ENCODE results near the gene PRKCZ.
A peak's percentile ranks its signal among the peaks of the same experiment; 100 is the strongest.
"Not testable (repeated sequence)": the region's sequence is repeated elsewhere in the genome, so short reads cannot be mapped to it uniquely, and the experiment has no call there.

PRKCZ gene

GRCh38 chr1:2121101-2121691 lies 71.0 kb downstream of the PRKCZ start:
- no peaks in the 10 kb centered on the region for H3K27me3 Mint-ChIP-seq
- H3K36me3 Mint-ChIP-seq: peaks cover 10 to 24% of the 10 kb centered on the region in 2 donors
- H3K4me1 Mint-ChIP-seq: peaks cover 22 to 50% of the 10 kb centered on the region in 2 donors
- peak overlapping the region; percentile 36 to 38 for H3K4me3 Mint-ChIP-seq
- no peak for ATAC-seq (replicated peaks)
- peaks cover 7 to 11% of the 10 kb centered on the region in 2 donors for H3K9me3 Mint-ChIP-seq
- peak overlapping the region; percentile 85 for H3K27ac Mint-ChIP-seq
- DNase-seq: no peak

- Mint-ChIP-seq H3K4me1 (peaks cover 27 to 56% of the 10 kb centered on the region in 2 donors), H3K27ac (peak overlapping the region; percentile 85), H3K36me3 (peaks cover 10 to 24% of the 10 kb centered on the region in 2 donors), H3K4me3 (peak overlapping the region in 1 of 2 donors; percentile 38), H3K9me3 (peaks cover 7 to 11% of the 10 kb centered on the region in 2 donors)
- not testable (repeated sequence) for ATAC-seq (replicated peaks); DNase-seq; H3K27me3 Mint-ChIP-seq
Measured at GRCh38 chr1:2121794-2122193, 71.6 kb downstream of the PRKCZ start.

- no peak overlapping the region for H3K4me3 Mint-ChIP-seq
- peak overlapping the region; percentile 57 for H3K27ac Mint-ChIP-seq
- no peak for ATAC-seq (replicated peaks)
- H3K4me1 Mint-ChIP-seq: peaks cover 32 to 51% of the 10 kb centered on the region in 2 donors
- H3K27me3 Mint-ChIP-seq: no peaks in the 10 kb centered on the region
- H3K36me3 Mint-ChIP-seq: peaks cover 7 to 15% of the 10 kb centered on the region in 2 donors
- no peak for DNase-seq
- H3K9me3 Mint-ChIP-seq: peaks cover 4 to 6% of the 10 kb centered on the region in 2 donors
Measured at GRCh38 chr1:2124446-2125198, 74.4 kb downstream of the PRKCZ start.

DNA sequence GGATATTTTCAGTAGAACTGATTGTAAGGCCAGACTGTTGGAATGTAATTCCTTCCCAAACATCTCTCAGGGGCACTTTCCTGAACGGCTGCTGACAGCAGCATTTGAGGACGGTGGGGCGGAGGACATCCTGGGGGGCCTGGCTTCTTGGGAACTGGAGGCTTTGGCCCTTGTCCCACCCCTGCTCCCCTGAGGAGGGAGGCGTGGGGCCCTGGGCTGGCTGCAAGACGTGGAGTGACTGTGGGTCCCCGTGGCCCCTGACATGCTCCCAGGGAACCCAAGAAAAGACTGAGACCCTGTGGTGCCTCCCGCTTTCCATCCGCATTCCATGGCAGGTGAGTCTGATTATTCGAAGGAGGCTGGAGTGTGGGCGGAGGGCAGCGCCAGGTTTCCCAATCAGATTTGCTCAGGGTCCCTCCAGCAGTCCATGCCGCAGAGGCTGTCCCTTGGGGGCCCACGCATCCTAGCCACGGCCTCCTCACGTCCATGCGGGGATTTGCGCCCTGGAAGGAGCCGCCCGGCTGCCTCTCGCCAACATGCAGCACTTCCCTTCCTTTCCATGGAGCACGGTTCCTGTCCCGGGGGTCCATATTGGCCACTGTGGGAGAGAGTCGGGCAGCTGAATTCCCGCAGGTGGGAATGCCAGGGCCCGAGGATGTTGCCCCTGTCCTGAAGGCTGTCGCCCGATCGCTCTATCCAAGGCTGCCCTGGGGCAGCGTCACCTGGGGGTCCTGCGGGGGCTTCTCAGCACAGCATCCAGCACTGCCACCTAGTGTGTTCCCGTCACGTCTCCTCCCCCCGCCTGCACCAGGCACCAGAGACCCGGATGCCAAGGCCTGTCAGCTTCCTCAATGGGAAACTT lies 75.4 kb downstream of the PRKCZ start:
- no peak for ATAC-seq (replicated peaks)
- Mint-ChIP-seq H3K4me1 (peaks cover 32 to 48% of the 10 kb centered on the region in 2 donors), H3K27ac (peak overlapping the region; percentile 81), H3K36me3 (peaks cover 4 to 8% of the 10 kb centered on the region in 2 donors), H3K9me3 (peaks cover 3 to 6% of the 10 kb centered on the region in 2 donors), H3K4me3 (no peak overlapping the region), H3K27me3 (no peaks in the 10 kb centered on the region)
- DNase-seq: no peak

GRCh38 chr1:2126331-2127186 lies 76.3 kb downstream of the PRKCZ start:
- peak overlapping the region; percentile 98 for H3K27ac Mint-ChIP-seq
- no peaks in the 10 kb centered on the region for H3K27me3 Mint-ChIP-seq
- ATAC-seq (replicated peaks) (peak; percentile 79 to 80), DNase-seq (no peak)
- peaks cover 29 to 51% of the 10 kb centered on the region in 2 donors for H3K4me1 Mint-ChIP-seq
- H3K36me3 Mint-ChIP-seq: peaks cover under 1 to 2% of the 10 kb centered on the region in 2 donors
- H3K9me3 Mint-ChIP-seq: peaks cover 0 to under 1% of the 10 kb centered on the region in 2 donors
- peak overlapping the region; percentile 84 to 85 for H3K4me3 Mint-ChIP-seq

- H3K4me3 Mint-ChIP-seq: peak overlapping the region; percentile 84 to 85
- peak; percentile 36 for DNase-seq
- H3K4me1 Mint-ChIP-seq: peaks cover 28 to 55% of the 10 kb centered on the region in 2 donors
- H3K27me3 Mint-ChIP-seq: no peaks in the 10 kb centered on the region
- peak overlapping the region; percentile 98 for H3K27ac Mint-ChIP-seq
- H3K9me3 Mint-ChIP-seq: no peaks in the 10 kb centered on the region
- ATAC-seq (replicated peaks): peak; percentile 83 to 86
- H3K36me3 Mint-ChIP-seq: peaks cover 0 to 2% of the 10 kb centered on the region in 2 donors
Measured at GRCh38 chr1:2127187-2128145, 77.3 kb downstream of the PRKCZ start.

DNA sequence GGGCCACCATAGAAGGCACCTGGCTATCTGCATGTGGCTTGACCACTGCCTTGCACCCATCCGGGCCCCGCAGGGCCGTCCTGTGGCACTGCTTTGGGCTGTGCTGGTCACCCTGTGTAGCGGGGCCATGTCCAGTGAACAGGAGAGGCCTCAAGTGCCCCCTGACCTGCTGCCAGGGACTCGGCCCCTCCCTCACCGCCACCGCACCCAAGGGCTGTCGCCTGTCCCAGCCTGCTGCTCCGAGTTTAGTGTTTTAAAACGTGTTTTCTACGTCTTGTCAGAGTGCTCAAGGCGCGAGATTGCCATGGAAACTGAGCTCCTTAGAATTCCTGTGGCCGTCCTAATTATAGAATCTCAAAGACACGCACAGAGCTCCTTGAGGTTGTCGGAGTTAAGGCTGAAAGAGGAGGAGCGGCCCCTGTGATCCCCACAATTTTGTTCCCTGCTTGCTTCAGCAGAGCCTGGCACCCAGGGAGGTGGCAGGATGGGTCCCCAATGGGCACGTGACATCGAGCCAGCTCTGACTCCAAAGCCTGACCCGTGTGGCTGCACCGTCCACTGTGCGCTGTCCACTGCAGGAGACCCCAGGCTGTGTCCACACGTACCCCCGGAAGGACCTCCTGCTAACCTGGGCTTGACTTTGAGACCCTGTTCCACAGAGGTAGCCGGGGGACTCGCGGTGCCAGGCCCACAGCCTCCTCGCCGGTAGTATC lies 78.1 kb downstream of the PRKCZ start:
- H3K27ac Mint-ChIP-seq: no peak overlapping the region

GRCh38 chr1:2129256-2129943 lies 79.2 kb downstream of the PRKCZ start:
- Mint-ChIP-seq H3K9me3 (no peaks in the 10 kb centered on the region), H3K27ac (no peak overlapping the region), H3K4me1 (peaks cover 29 to 56% of the 10 kb centered on the region in 2 donors), H3K27me3 (no peaks in the 10 kb centered on the region), H3K36me3 (peaks cover 0 to 2% of the 10 kb centered on the region in 2 donors), H3K4me3 (no peak overlapping the region)
- no peak for DNase-seq
- no peak for ATAC-seq (replicated peaks)

More for the DNA sequence above, 78.1 kb downstream of the PRKCZ start:
- ATAC-seq (replicated peaks): no peak
- peaks cover 32 to 61% of the 10 kb centered on the region in 2 donors for H3K4me1 Mint-ChIP-seq
- H3K4me3 Mint-ChIP-seq: no peak overlapping the region
- no peaks in the 10 kb centered on the region for H3K9me3 Mint-ChIP-seq
- H3K27me3 Mint-ChIP-seq: no peaks in the 10 kb centered on the region
- H3K36me3 Mint-ChIP-seq: peaks cover 0 to 2% of the 10 kb centered on the region in 2 donors
- DNase-seq: no peak

DNA sequence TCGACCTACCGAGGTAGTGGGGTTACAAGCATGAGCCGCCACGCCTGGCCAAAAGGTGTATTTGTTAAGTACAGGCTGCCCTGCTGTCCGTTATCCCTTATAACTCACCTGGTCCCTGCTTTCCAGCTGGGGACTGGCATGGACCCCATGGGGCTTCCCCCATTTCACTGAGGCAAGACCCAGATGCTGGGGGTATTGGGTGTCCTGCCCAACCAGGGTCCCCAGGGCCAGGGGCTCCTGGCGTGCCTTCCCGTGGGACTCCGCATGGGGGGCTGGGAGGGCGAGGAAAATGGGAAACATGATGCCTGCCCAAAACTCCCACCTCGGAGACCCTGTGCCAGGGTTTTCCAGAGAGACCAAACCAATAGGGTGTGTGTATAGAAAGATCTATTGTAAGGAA lies 79.9 kb downstream of the PRKCZ start:
- Mint-ChIP-seq H3K27me3 (no peaks in the 10 kb centered on the region), H3K36me3 (peaks cover 0 to 2% of the 10 kb centered on the region in 2 donors), H3K27ac (no peak overlapping the region), H3K9me3 (no peaks in the 10 kb centered on the region), H3K4me1 (peaks cover 29 to 49% of the 10 kb centered on the region in 2 donors), H3K4me3 (no peak overlapping the region)
- DNase-seq (no peak), ATAC-seq (replicated peaks) (no peak)

- H3K27ac Mint-ChIP-seq: no peak overlapping the region
- ATAC-seq (replicated peaks) (no peak), DNase-seq (no peak)
- no peak overlapping the region for H3K4me3 Mint-ChIP-seq
- no peaks in the 10 kb centered on the region for H3K9me3 Mint-ChIP-seq
- peaks cover 0 to 3% of the 10 kb centered on the region in 2 donors for H3K36me3 Mint-ChIP-seq
- H3K27me3 Mint-ChIP-seq: no peaks in the 10 kb centered on the region
- peaks cover 29 to 42% of the 10 kb centered on the region in 2 donors for H3K4me1 Mint-ChIP-seq
Measured at GRCh38 chr1:2130871-2131289, 80.7 kb downstream of the PRKCZ start.

DNA sequence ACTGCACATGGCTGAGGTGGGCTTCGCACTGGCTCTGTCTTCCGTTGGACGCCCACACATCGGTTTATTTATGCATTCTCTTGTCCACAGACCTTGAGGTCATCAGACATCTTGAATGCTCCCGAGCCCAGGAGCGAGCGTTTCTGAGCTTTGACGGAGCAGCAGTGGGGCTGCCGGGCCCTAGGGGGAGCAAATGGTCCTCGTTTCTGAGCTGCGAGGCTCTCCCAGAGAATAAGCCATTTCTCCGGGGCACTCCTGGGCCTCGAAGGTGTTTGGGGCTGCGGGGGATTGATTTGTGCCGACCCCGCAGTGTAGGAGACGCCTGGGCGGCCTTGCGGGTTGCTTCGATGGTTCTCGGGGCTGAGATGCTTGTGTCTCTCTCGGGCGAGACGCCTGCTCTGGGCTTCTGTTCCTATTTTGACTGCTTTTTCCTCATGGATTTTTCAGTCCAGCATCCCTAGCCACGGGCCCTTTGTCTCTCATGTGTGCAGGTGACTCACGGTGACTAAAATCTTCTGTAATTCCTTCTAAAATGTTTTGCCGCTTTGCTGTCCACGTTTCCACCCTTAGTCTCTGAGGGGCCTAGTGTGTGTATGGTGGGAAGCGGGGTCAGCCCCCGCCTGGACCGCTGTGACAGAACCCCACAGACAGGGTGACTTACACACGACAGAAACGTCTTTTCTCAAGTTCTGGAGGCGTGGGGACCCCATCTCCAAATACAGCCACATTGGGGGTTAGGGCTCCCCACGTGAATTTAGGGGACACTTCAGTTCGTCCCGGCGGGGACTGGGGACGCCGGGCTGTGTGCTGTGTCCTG lies 82.2 kb downstream of the PRKCZ start:
- H3K4me3 Mint-ChIP-seq: peak overlapping the region; percentile 81 to 88
- DNase-seq: no peak

More for the DNA sequence above, 82.2 kb downstream of the PRKCZ start:
- Mint-ChIP-seq H3K27me3 (no peaks in the 10 kb centered on the region), H3K9me3 (no peaks in the 10 kb centered on the region), H3K36me3 (peaks cover 0 to 2% of the 10 kb centered on the region in 2 donors), H3K27ac (peak overlapping the region; percentile 92), H3K4me1 (peaks cover 17 to 26% of the 10 kb centered on the region in 2 donors)
- ATAC-seq (replicated peaks): peak in 1 of 2 donors; percentile 1
